ENCODE data around the gene AZI2. TPM values are rescaled to one million over a fixed set of nuclear protein-coding genes. Genes with fewer than 3 reads are reported as not detected.

The AZI2 gene
- polyA plus RNA-seq, 1 of the 3 experiments (the other 2 are of a cell fraction), result 27.3 TPM

DNA sequence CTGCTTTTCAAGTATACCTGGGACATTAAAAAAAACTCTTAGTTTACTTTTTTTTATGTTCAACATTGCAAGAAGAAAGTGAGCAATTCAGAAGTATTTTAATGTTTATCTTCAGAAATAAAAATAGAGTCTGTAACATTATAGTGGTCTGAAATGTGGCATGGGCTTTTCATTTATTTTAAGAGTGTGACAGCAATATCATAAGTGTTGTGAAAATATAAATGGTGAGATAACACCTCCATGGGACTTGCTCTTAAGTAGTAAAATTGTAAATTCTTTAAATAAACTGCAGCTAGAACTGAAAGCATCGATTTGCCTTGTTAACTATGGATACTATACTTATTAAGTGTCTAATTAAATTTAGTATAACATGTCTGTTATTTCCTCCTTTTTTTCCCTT, 48.9 kb downstream of the AZI2 start:
- peaks cover 4 to 11% of the 10 kb centered on the region in 2 experiments for H3K36me3 ChIP-seq (replicated peaks in 1 of 2; ENCODE audit: control insufficient read depth in 1 of 2, insufficient read depth in 2 of 2, low read length in 1 of 2)
- H3F3A ChIP-seq (replicated peaks; ENCODE audit: insufficient read depth), result peaks cover 3% of the 10 kb centered on the region
- no peak overlapping the region for H3K9ac ChIP-seq
- H2AFZ ChIP-seq (ENCODE audit: low read depth), result no peak overlapping the region
- no peak overlapping the region for H3K4me3 ChIP-seq (ENCODE audit: low read depth in 2 of 2, low read length in 1 of 2)
- DNase-seq, result no peak
- H4K20me1 ChIP-seq (ENCODE audit: insufficient read depth), result no peaks in the 10 kb centered on the region
- CTCF ChIA-PET, result interaction anchor here (1.5 kb wide), 1 partner anchor 14 kb away, joined by 3 read pairs; no protein-coding TSS in a partner anchor
- H3K4me1 ChIP-seq (ENCODE audit: control insufficient read depth in 1 of 2, insufficient read depth in 2 of 2, low read depth in 1 of 2, low read length in 1 of 2), result no peaks in the 10 kb centered on the region; a peak in 2 of 4 replicates
- H3K27me3 ChIP-seq (ENCODE audit: insufficient read depth), result no peaks in the 10 kb centered on the region
- H3K9me2 ChIP-seq, result no peaks in the 10 kb centered on the region
- WGBS (ENCODE audit: low lambda C conversion rate), result 88% methylated on average over 1 of the region's 1 CpG
- H3K79me2 ChIP-seq (ENCODE audit: insufficient read depth), result no peaks in the 10 kb centered on the region
- no peak for TF ChIP-seq JUND (IDR thresholded peaks at IDR 0.05)
- TF ChIP-seq, protein P1, sequence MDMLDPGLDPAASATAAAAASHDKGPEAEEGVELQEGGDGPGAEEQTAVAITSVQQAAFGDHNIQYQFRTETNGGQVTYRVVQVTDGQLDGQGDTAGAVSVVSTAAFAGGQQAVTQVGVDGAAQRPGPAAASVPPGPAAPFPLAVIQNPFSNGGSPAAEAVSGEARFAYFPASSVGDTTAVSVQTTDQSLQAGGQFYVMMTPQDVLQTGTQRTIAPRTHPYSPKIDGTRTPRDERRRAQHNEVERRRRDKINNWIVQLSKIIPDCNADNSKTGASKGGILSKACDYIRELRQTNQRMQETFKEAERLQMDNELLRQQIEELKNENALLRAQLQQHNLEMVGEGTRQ (IDR thresholded peaks at IDR 0.05; ENCODE audit: borderline replicate concordance, low read depth, low read length), result no peak
- TF ChIP-seq, protein P2, sequence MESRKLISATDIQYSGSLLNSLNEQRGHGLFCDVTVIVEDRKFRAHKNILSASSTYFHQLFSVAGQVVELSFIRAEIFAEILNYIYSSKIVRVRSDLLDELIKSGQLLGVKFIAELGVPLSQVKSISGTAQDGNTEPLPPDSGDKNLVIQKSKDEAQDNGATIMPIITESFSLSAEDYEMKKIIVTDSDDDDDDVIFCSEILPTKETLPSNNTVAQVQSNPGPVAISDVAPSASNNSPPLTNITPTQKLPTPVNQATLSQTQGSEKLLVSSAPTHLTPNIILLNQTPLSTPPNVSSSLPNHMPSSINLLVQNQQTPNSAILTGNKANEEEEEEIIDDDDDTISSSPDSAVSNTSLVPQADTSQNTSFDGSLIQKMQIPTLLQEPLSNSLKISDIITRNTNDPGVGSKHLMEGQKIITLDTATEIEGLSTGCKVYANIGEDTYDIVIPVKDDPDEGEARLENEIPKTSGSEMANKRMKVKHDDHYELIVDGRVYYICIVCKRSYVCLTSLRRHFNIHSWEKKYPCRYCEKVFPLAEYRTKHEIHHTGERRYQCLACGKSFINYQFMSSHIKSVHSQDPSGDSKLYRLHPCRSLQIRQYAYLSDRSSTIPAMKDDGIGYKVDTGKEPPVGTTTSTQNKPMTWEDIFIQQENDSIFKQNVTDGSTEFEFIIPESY (IDR thresholded peaks at IDR 0.05; ENCODE audit: borderline replicate concordance, low read depth), result no peak
- TF ChIP-seq EZH2phosphoT487 (IDR thresholded peaks at IDR 0.05; ENCODE audit: borderline replicate concordance, low read depth), result no peak
- TF ChIP-seq, protein P3, sequence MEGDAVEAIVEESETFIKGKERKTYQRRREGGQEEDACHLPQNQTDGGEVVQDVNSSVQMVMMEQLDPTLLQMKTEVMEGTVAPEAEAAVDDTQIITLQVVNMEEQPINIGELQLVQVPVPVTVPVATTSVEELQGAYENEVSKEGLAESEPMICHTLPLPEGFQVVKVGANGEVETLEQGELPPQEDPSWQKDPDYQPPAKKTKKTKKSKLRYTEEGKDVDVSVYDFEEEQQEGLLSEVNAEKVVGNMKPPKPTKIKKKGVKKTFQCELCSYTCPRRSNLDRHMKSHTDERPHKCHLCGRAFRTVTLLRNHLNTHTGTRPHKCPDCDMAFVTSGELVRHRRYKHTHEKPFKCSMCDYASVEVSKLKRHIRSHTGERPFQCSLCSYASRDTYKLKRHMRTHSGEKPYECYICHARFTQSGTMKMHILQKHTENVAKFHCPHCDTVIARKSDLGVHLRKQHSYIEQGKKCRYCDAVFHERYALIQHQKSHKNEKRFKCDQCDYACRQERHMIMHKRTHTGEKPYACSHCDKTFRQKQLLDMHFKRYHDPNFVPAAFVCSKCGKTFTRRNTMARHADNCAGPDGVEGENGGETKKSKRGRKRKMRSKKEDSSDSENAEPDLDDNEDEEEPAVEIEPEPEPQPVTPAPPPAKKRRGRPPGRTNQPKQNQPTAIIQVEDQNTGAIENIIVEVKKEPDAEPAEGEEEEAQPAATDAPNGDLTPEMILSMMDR (IDR thresholded peaks at IDR 0.05), result no peak
- no peak for TF ChIP-seq GATA2 (CRISPR knock-in tag; IDR thresholded peaks at IDR 0.05)
- TF ChIP-seq, protein P4, sequence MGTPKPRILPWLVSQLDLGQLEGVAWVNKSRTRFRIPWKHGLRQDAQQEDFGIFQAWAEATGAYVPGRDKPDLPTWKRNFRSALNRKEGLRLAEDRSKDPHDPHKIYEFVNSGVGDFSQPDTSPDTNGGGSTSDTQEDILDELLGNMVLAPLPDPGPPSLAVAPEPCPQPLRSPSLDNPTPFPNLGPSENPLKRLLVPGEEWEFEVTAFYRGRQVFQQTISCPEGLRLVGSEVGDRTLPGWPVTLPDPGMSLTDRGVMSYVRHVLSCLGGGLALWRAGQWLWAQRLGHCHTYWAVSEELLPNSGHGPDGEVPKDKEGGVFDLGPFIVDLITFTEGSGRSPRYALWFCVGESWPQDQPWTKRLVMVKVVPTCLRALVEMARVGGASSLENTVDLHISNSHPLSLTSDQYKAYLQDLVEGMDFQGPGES (IDR thresholded peaks at IDR 0.05; ENCODE audit: low read depth, low read length), result no peak
- no peak for TF ChIP-seq POLR2AphosphoS5 (IDR thresholded peaks at IDR 0.05; ENCODE audit: low read depth, low read length)
- no peak for TF ChIP-seq TAF1 (IDR thresholded peaks at IDR 0.05; ENCODE audit: borderline replicate concordance, low read depth, low read length)
- TF ChIP-seq FOXJ3 (CRISPR knock-in tag; IDR thresholded peaks at IDR 0.05), result no peak
- TF ChIP-seq RCOR1 (IDR thresholded peaks at IDR 0.05; ENCODE audit: low read length), result no peak
- TF ChIP-seq RAD21 (IDR thresholded peaks at IDR 0.05; ENCODE audit: low read length), result no peak
- no peak for TF ChIP-seq FOXM1 (IDR thresholded peaks at IDR 0.05; ENCODE audit: low read depth)
- TF ChIP-seq, protein P5, sequence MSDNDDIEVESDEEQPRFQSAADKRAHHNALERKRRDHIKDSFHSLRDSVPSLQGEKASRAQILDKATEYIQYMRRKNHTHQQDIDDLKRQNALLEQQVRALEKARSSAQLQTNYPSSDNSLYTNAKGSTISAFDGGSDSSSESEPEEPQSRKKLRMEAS (IDR thresholded peaks at IDR 0.05; ENCODE audit: low read depth), result no peak
- TF ChIP-seq NFIC (IDR thresholded peaks at IDR 0.05; ENCODE audit: borderline replicate concordance), result no peak
- no peak overlapping the region for H3K27ac ChIP-seq (ENCODE audit: low read depth in 2 of 2, low read length in 1 of 2)
- POLR2A ChIA-PET, result no interaction called here
- no peak overlapping the region for H3K4me2 ChIP-seq
- H3K9me3 ChIP-seq, result no peaks in the 10 kb centered on the region

All from SK-N-SH (cell line).